HG03460 (cell line): ENCODE measurements around the gene ABL1.

ENCODE experiments used
- ATAC-seq: cut with Tn5 transposase; IDR thresholded peaks from one replicate; pipeline ENCODE4 v1.9.1; 2021; ENCODE audit not compliant: unreplicated experiment

ABL1 gene

GRCh38 chr9:130913599-130914416, 78.8 kb downstream of the ABL1 start:
- no peak for ATAC-seq

GRCh38 chr9:130914417-130915095, 79.5 kb downstream of the ABL1 start:
- no peak for ATAC-seq

- no peak for ATAC-seq
Observed at GRCh38 chr9:130915096-130915447, 80.0 kb downstream of the ABL1 start.

- no peak for ATAC-seq
Observed at GRCh38 chr9:130917168-130917960, 82.3 kb downstream of the ABL1 start.

GRCh38 chr9:130918101-130918825, 83.2 kb downstream of the ABL1 start:
- ATAC-seq = no peak

GRCh38 chr9:130918826-130919558, 83.9 kb downstream of the ABL1 start:
- ATAC-seq = no peak

- no peak for ATAC-seq
Observed at GRCh38 chr9:130919559-130920145, 84.6 kb downstream of the ABL1 start.

- ATAC-seq = no peak
Observed at GRCh38 chr9:130920233-130920632, 85.2 kb downstream of the ABL1 start.

- ATAC-seq = no peak
Observed at GRCh38 chr9:130920762-130921299, 85.8 kb downstream of the ABL1 start.

- ATAC-seq = no peak
Observed at GRCh38 chr9:130921300-130921988, 86.4 kb downstream of the ABL1 start.

GRCh38 chr9:130921989-130922892, 87.2 kb downstream of the ABL1 start:
- ATAC-seq = no peak

GRCh38 chr9:130922893-130923610, 88.0 kb downstream of the ABL1 start:
- ATAC-seq = no peak

GRCh38 chr9:130923611-130924447, 88.8 kb downstream of the ABL1 start:
- no peak for ATAC-seq

GRCh38 chr9:130924448-130924788, 89.4 kb downstream of the ABL1 start:
- ATAC-seq = no peak

- no peak for ATAC-seq
Observed at GRCh38 chr9:130925050-130925678, 90.1 kb downstream of the ABL1 start.

GRCh38 chr9:130927338-130927737, 92.3 kb downstream of the ABL1 start:
- ATAC-seq = no peak
